T-helper 2 cell treated with Interferon-gamma antibody and Interleukin-4, amounts not matched to agents 5 μg/mL and 100 μg/mL, for 36 hours (primary cell): ENCODE results near the gene C2orf78.

Experiments used
- DNase-seq: peaks from one replicate; pipeline ENCODE4 v3.0.0; 2021; ENCODE audit warnings: low spot score
- H3K27ac Mint-ChIP-seq: one replicate; pipeline ENCODE4 v1.8.0; 2021; ENCODE audit warnings: mild to moderate bottlenecking, mixed read lengths
- H3K27me3 Mint-ChIP-seq: one replicate; pipeline ENCODE4 v1.8.0; 2021; ENCODE audit warnings: low read depth, mixed read lengths
- H3K36me3 Mint-ChIP-seq: one replicate; pipeline ENCODE4 v1.8.0; 2021; ENCODE audit warnings: low read depth, mixed read lengths
- H3K4me1 Mint-ChIP-seq: one replicate; pipeline ENCODE4 v1.8.0; 2021; ENCODE audit warnings: low read depth, mixed read lengths
- H3K4me3 Mint-ChIP-seq: one replicate; pipeline ENCODE4 v1.8.0; 2022; ENCODE audit warnings: mild to moderate bottlenecking, moderate library complexity, mixed read lengths
- H3K9me3 Mint-ChIP-seq: one replicate; pipeline ENCODE4 v1.8.0; 2021; ENCODE audit warnings: mixed read lengths

Gene C2orf78

GRCh38 chr2:73821227-73821626, 37.2 kb downstream of the C2orf78 start:
- Mint-ChIP-seq H3K4me1 (peaks cover 10% of the 10 kb centered on the region), H3K4me3 (no peak overlapping the region), H3K27ac (no peak overlapping the region), H3K36me3 (no peaks in the 10 kb centered on the region), H3K27me3 (peaks cover 2% of the 10 kb centered on the region), H3K9me3 (no peaks in the 10 kb centered on the region)
- DNase-seq = peak; percentile 44

- Mint-ChIP-seq H3K9me3 (no peaks in the 10 kb centered on the region), H3K4me3 (no peak overlapping the region), H3K4me1 (peaks cover 10% of the 10 kb centered on the region), H3K27me3 (peaks cover 2% of the 10 kb centered on the region), H3K36me3 (no peaks in the 10 kb centered on the region), H3K27ac (no peak overlapping the region)
- no peak for DNase-seq
Observed at GRCh38 chr2:73821669-73822068, 37.7 kb downstream of the C2orf78 start.

- Mint-ChIP-seq H3K9me3 (no peaks in the 10 kb centered on the region), H3K36me3 (no peaks in the 10 kb centered on the region), H3K27me3 (peaks cover 2% of the 10 kb centered on the region), H3K4me3 (no peak overlapping the region), H3K27ac (no peak overlapping the region), H3K4me1 (peaks cover 12% of the 10 kb centered on the region)
- no peak for DNase-seq
Observed at GRCh38 chr2:73822276-73822675, 38.3 kb downstream of the C2orf78 start.

GRCh38 chr2:73822991-73823390, 39.0 kb downstream of the C2orf78 start:
- H3K36me3 Mint-ChIP-seq = no peaks in the 10 kb centered on the region
- no peak overlapping the region for H3K4me3 Mint-ChIP-seq
- H3K27ac Mint-ChIP-seq = no peak overlapping the region
- H3K27me3 Mint-ChIP-seq = peaks cover 2% of the 10 kb centered on the region
- no peak for DNase-seq
- peaks cover 16% of the 10 kb centered on the region for H3K4me1 Mint-ChIP-seq
- H3K9me3 Mint-ChIP-seq = no peaks in the 10 kb centered on the region

GRCh38 chr2:73823416-73823815, 39.4 kb downstream of the C2orf78 start:
- DNase-seq = no peak
- Mint-ChIP-seq H3K36me3 (no peaks in the 10 kb centered on the region), H3K27ac (no peak overlapping the region), H3K9me3 (no peaks in the 10 kb centered on the region), H3K4me3 (no peak overlapping the region), H3K27me3 (peaks cover 2% of the 10 kb centered on the region), H3K4me1 (peaks cover 16% of the 10 kb centered on the region)

- H3K27me3 Mint-ChIP-seq = peaks cover 2% of the 10 kb centered on the region
- peaks cover 19% of the 10 kb centered on the region for H3K4me1 Mint-ChIP-seq
- H3K4me3 Mint-ChIP-seq = no peak overlapping the region
- no peaks in the 10 kb centered on the region for H3K36me3 Mint-ChIP-seq
- no peaks in the 10 kb centered on the region for H3K9me3 Mint-ChIP-seq
- H3K27ac Mint-ChIP-seq = no peak overlapping the region
- DNase-seq = peak; percentile 29
Observed at GRCh38 chr2:73823916-73824523, 40.0 kb downstream of the C2orf78 start.

GRCh38 chr2:73825408-73825807, 41.4 kb downstream of the C2orf78 start:
- no peak for DNase-seq
- Mint-ChIP-seq H3K36me3 (no peaks in the 10 kb centered on the region), H3K4me1 (peaks cover 30% of the 10 kb centered on the region), H3K4me3 (no peak overlapping the region), H3K9me3 (no peaks in the 10 kb centered on the region), H3K27me3 (peaks cover 2% of the 10 kb centered on the region), H3K27ac (no peak overlapping the region)

GRCh38 chr2:73827018-73827417, 43.0 kb downstream of the C2orf78 start:
- peaks cover 2% of the 10 kb centered on the region for H3K27me3 Mint-ChIP-seq
- no peak overlapping the region for H3K27ac Mint-ChIP-seq
- H3K36me3 Mint-ChIP-seq = peaks cover 6% of the 10 kb centered on the region
- H3K4me3 Mint-ChIP-seq = peak overlapping the region; percentile 97
- peaks cover 30% of the 10 kb centered on the region for H3K4me1 Mint-ChIP-seq
- no peak for DNase-seq
- H3K9me3 Mint-ChIP-seq = no peaks in the 10 kb centered on the region

GRCh38 chr2:73827660-73828388, 43.8 kb downstream of the C2orf78 start:
- H3K27ac Mint-ChIP-seq = peak overlapping the region; percentile 50
- peaks cover 36% of the 10 kb centered on the region for H3K4me1 Mint-ChIP-seq
- peak overlapping the region; percentile 97 for H3K4me3 Mint-ChIP-seq
- no peak for DNase-seq
- peaks cover 2% of the 10 kb centered on the region for H3K27me3 Mint-ChIP-seq
- peaks cover 14% of the 10 kb centered on the region for H3K36me3 Mint-ChIP-seq
- H3K9me3 Mint-ChIP-seq = peaks cover 5% of the 10 kb centered on the region

GRCh38 chr2:73828389-73828817, 44.4 kb downstream of the C2orf78 start:
- H3K4me3 Mint-ChIP-seq = peak overlapping the region; percentile 97
- peaks cover 18% of the 10 kb centered on the region for H3K36me3 Mint-ChIP-seq
- peaks cover 37% of the 10 kb centered on the region for H3K4me1 Mint-ChIP-seq
- peaks cover 6% of the 10 kb centered on the region for H3K9me3 Mint-ChIP-seq
- H3K27ac Mint-ChIP-seq = peak overlapping the region; percentile 97
- no peak for DNase-seq
- peaks cover 2% of the 10 kb centered on the region for H3K27me3 Mint-ChIP-seq

GRCh38 chr2:73828818-73829570, 45.0 kb downstream of the C2orf78 start, which contains the start of gene STAMBP:
TSS of gene STAMBP (plus strand) at chr2:73828961. CDS start at chr2:73830857, 1,896 bp downstream.
- Mint-ChIP-seq H3K27me3 (peaks cover 2% of the 10 kb centered on the region), H3K4me1 (peaks cover 37% of the 10 kb centered on the region), H3K36me3 (peaks cover 22% of the 10 kb centered on the region), H3K4me3 (peak within 1 kb of the TSS; percentile 97), H3K27ac (peak within 1 kb of the TSS; percentile 97), H3K9me3 (peaks cover 6% of the 10 kb centered on the region)
- peak; percentile 90 for DNase-seq

GRCh38 chr2:73830871-73831401, 47.0 kb downstream of the C2orf78 start:
- H3K9me3 Mint-ChIP-seq = peaks cover 6% of the 10 kb centered on the region
- H3K27me3 Mint-ChIP-seq = no peaks in the 10 kb centered on the region
- peak overlapping the region; percentile 49 for H3K4me3 Mint-ChIP-seq
- peaks cover 37% of the 10 kb centered on the region for H3K4me1 Mint-ChIP-seq
- DNase-seq = peak; percentile 65
- H3K27ac Mint-ChIP-seq = peak overlapping the region; percentile 78
- H3K36me3 Mint-ChIP-seq = peaks cover 32% of the 10 kb centered on the region

GRCh38 chr2:73832930-73833329, 48.9 kb downstream of the C2orf78 start:
- H3K36me3 Mint-ChIP-seq = peaks cover 32% of the 10 kb centered on the region
- H3K4me1 Mint-ChIP-seq = peaks cover 31% of the 10 kb centered on the region
- H3K9me3 Mint-ChIP-seq = peaks cover 6% of the 10 kb centered on the region
- no peak for DNase-seq
- H3K27me3 Mint-ChIP-seq = no peaks in the 10 kb centered on the region
- no peak overlapping the region for H3K4me3 Mint-ChIP-seq
- H3K27ac Mint-ChIP-seq = no peak overlapping the region
